ENCODE data around the gene RND1. TPM values are rescaled to one million over a fixed set of nuclear protein-coding genes. Genes with fewer than 3 reads are reported as not detected.

Gene RND1
- polyA plus RNA-seq, 1 donor from 2014 or later: 1.3 TPM

- no peaks in the 10 kb centered on the region for H3K27me3 ChIP-seq (ENCODE audit: insufficient read depth, low read depth, low read length)
- no peak overlapping the region for H3K4me3 ChIP-seq (ENCODE audit: low read length)
- H4K20me1 ChIP-seq (ENCODE audit: insufficient read depth): no peaks in the 10 kb centered on the region
- no peaks in the 10 kb centered on the region for H3K9me3 ChIP-seq (ENCODE audit: low read length)
- no peaks in the 10 kb centered on the region for H3K36me3 ChIP-seq (ENCODE audit: insufficient read depth, low read length)
- H3K4me2 ChIP-seq (ENCODE audit: low read length): no peak overlapping the region
- TF ChIP-seq REST (IDR thresholded peaks at IDR 0.05; ENCODE audit: borderline replicate concordance) (no peak), EP300 (conservative IDR thresholded peaks at IDR 0.05; ENCODE audit: poor library complexity, severe bottlenecking) (no peak)
- H3K27ac ChIP-seq (ENCODE audit: low read length): no peak overlapping the region
- no peaks in the 10 kb centered on the region for H3K9me2 ChIP-seq (ENCODE audit: insufficient read depth, low read length)
- H3K9ac ChIP-seq (ENCODE audit: low read length): no peak overlapping the region
- H3F3A ChIP-seq (ENCODE audit: insufficient read depth, low read length, poor library complexity, severe bottlenecking): no peaks in the 10 kb centered on the region
- H3K79me2 ChIP-seq (replicated peaks; ENCODE audit: insufficient read depth, low read length): no peaks in the 10 kb centered on the region
- H2AFZ ChIP-seq (ENCODE audit: low read depth, low read length): no peak overlapping the region
Observed at GRCh38 chr12:48882315-48882687, 16.6 kb upstream of the RND1 start.

- no peak for TF ChIP-seq SMC3 (conservative IDR thresholded peaks at IDR 0.05; ENCODE audit: poor library complexity)
- TF ChIP-seq MXI1 (conservative IDR thresholded peaks at IDR 0.05; ENCODE audit: poor library complexity, severe bottlenecking): no peak
- TF ChIP-seq TAF1 (IDR thresholded peaks at IDR 0.05; ENCODE audit: low read depth): no peak
- no peak for TF ChIP-seq RAD21 (conservative IDR thresholded peaks at IDR 0.05)
- no peak for TF ChIP-seq POLR2AphosphoS5 (IDR thresholded peaks at IDR 0.05)
- TF ChIP-seq CTCF (IDR thresholded peaks at IDR 0.05; ENCODE audit: poor library complexity, severe bottlenecking): no peak
- no peak for TF ChIP-seq EZH2 (IDR thresholded peaks at IDR 0.05; ENCODE audit: borderline replicate concordance, insufficient read depth, low read length, poor library complexity, severe bottlenecking)
- no peak for TF ChIP-seq REST (IDR thresholded peaks at IDR 0.05; ENCODE audit: borderline replicate concordance)
- no peak for TF ChIP-seq EP300 (conservative IDR thresholded peaks at IDR 0.05; ENCODE audit: poor library complexity, severe bottlenecking)
- Histone ChIP-seq H3K9me3 (ENCODE audit: low read length) (no peaks in the 10 kb centered on the region), H3K27me3 (ENCODE audit: insufficient read depth, low read depth, low read length) (no peaks in the 10 kb centered on the region), H3K79me2 (replicated peaks; ENCODE audit: insufficient read depth, low read length) (no peaks in the 10 kb centered on the region), H3K9me2 (ENCODE audit: insufficient read depth, low read length) (no peaks in the 10 kb centered on the region), H3K9ac (ENCODE audit: low read length) (no peak overlapping the region), H3K27ac (ENCODE audit: low read length) (no peak overlapping the region), H3K36me3 (ENCODE audit: insufficient read depth, low read length) (no peaks in the 10 kb centered on the region), H3K4me3 (ENCODE audit: low read length) (no peak overlapping the region), H3K4me2 (ENCODE audit: low read length) (no peak overlapping the region), H2AFZ (ENCODE audit: low read depth, low read length) (no peak overlapping the region), H3F3A (ENCODE audit: insufficient read depth, low read length, poor library complexity, severe bottlenecking) (no peaks in the 10 kb centered on the region), H4K20me1 (ENCODE audit: insufficient read depth) (no peaks in the 10 kb centered on the region)
Observed at GRCh38 chr12:48881686-48882314, 16.1 kb upstream of the RND1 start.
